Esophagus muscularis mucosa (tissue), 4 donors: ENCODE data around the gene FZD7. TPM values are rescaled to one million over a fixed set of nuclear protein-coding genes. Genes with fewer than 3 reads are reported as not detected.
A peak's percentile ranks its signal among the peaks of the same experiment; 100 is the strongest.

Experiments used
- DNase-seq: peaks from one replicate; pipeline ENCODE4 v3.0.0-alpha.2; 2017; ENCODE audit errors: extremely low spot score
- H3K27ac ChIP-seq, 4 donors: fragments of 200-600 bp; sonication (generic); replicated peaks in 1 of 4; 1 replicate in 3 of 4; 2 replicates in 1 of 4; pipeline ENCODE4 v1.5.1; 2016 to 2019; ENCODE audit warnings: mild to moderate bottlenecking in 1 of 4
- H3K27me3 ChIP-seq, 4 donors: fragments of 200-600 bp; sonication (generic); one replicate each; pipeline versions ENCODE4 v1.5.1 to v1.6.0; 2016 to 2019
- H3K36me3 ChIP-seq, 4 donors: fragments of 200-600 bp; sonication (generic); one replicate each; pipeline ENCODE4 v1.5.1; 2016 to 2019
- H3K4me1 ChIP-seq, 4 donors: fragments of 200-600 bp; sonication (generic); one replicate each; pipeline ENCODE4 v1.5.1; 2016 to 2019
- H3K4me3 ChIP-seq, 4 donors: fragments of 200-600 bp; sonication (generic); 1 replicate in 2 of 4; 2 replicates in 2 of 4; pipeline ENCODE4 v1.5.1; 2016 to 2019; ENCODE audit warnings: mild to moderate bottlenecking in 4 of 4, moderate library complexity in 1 of 4
- H3K9me3 ChIP-seq, 4 donors: fragments of 200-600 bp; sonication (generic); 1 replicate in 3 of 4; 2 replicates in 1 of 4; pipeline ENCODE4 v1.5.1; 2016 to 2019
- CTCF ChIP-seq, 3 experiments: fragments of 200-600 bp in 2 of 3; fragments of 450-650 bp in 1 of 3; sonication (generic) in 2 of 3; IDR thresholded peaks; one replicate each; pipeline ENCODE4 v1.5.1; 2017 to 2019; ENCODE audit warnings: antibody characterized with exemption in 3 of 3, mild to moderate bottlenecking in 2 of 3, moderate library complexity in 1 of 3
- EP300 ChIP-seq: sonication (generic); formaldehyde crosslinking; IDR thresholded peaks from one replicate; pipeline ENCODE4 v1.6.1; 2017; ENCODE audit warnings: antibody characterized with exemption
- POLR2A ChIP-seq: fragments of 450-650 bp; IDR thresholded peaks from one replicate; pipeline ENCODE4 v1.6.1; 2017; ENCODE audit warnings: antibody characterized with exemption, moderate library complexity, mild to moderate bottlenecking, low read depth
- POLR2AphosphoS5 ChIP-seq, 2 donors: sonication (generic); formaldehyde crosslinking; IDR thresholded peaks; one replicate each; pipeline ENCODE4 v1.6.1; 2017; ENCODE audit warnings: antibody characterized with exemption in 2 of 2
- WGBS: methylation state at CpG from one replicate; pipeline ENCODE4 v1.1.5; 2018; 5-methylcytosine and 5-hydroxymethylcytosine counted together
- intact Hi-C: fragments of 100-400 bp; cut with DNase I; formaldehyde crosslinking; loops from one replicate; pipeline ENCODE4 v1.15.1; 2023
- total RNA-seq, 4 donors: library from RNA; depleted of rRNA; stranded (reverse); fragments of >200 nt; gene quantifications; one replicate each; pipeline versions ENCODE4 v1.1.0 to v1.2.1, GENCODE V29; 2016

The FZD7 gene
- total RNA-seq, 4 donors from 2014 or later: 51.5 to 67.7 (median 57.7) TPM

DNA sequence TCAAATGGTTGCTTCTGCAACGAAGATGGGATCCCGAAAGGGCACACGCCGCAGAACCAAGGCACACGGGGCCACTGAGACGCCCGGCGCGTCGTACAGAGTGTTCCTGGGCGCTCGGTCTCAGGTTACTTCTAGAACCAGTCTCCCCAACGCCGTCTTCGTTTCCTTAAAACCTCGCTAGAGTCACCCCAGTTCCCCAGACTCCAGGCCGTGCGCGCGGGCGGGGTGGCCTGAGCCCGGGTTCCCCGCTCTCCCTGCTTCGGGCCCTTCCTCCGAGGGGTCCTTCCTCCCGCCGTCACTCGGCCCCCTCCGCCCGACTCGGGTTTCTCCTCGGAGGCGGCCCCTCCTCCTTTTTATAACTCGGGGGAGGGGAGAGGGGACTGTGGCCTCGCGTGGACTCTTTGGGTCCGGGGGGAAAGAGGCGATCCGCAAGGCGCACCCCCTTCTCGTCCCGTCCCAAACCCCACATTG, 774 bp upstream of the FZD7 start:
- Histone ChIP-seq H3K36me3 (no peaks in the 10 kb centered on the region), H3K27me3 (peaks cover 0 to 11% (median 0%) of the 10 kb centered on the region in 4 donors), H3K4me1 (peaks cover 25 to 51% (median 31%) of the 10 kb centered on the region in 4 donors), H3K4me3 (peak overlapping the region; percentile 70 to 94 (median 80)), H3K9me3 (no peaks in the 10 kb centered on the region), H3K27ac (peak overlapping the region; percentile 96 to 99 (median 98))
- WGBS: 3% methylated on average over 20 of the region's 42 CpGs
- intact Hi-C loops: loop anchor here (5.0 to 10.0 kb wide), 2 partner anchors 171 to 238 kb away; no protein-coding TSS in a partner anchor
- TF ChIP-seq CTCF (IDR thresholded peaks at IDR 0.05) (no peak), POLR2A (no peak), POLR2AphosphoS5 (IDR thresholded peaks at IDR 0.05) (peak in 1 of 2 donors; percentile 15)
- DNase-seq: peak; percentile 94

DNA sequence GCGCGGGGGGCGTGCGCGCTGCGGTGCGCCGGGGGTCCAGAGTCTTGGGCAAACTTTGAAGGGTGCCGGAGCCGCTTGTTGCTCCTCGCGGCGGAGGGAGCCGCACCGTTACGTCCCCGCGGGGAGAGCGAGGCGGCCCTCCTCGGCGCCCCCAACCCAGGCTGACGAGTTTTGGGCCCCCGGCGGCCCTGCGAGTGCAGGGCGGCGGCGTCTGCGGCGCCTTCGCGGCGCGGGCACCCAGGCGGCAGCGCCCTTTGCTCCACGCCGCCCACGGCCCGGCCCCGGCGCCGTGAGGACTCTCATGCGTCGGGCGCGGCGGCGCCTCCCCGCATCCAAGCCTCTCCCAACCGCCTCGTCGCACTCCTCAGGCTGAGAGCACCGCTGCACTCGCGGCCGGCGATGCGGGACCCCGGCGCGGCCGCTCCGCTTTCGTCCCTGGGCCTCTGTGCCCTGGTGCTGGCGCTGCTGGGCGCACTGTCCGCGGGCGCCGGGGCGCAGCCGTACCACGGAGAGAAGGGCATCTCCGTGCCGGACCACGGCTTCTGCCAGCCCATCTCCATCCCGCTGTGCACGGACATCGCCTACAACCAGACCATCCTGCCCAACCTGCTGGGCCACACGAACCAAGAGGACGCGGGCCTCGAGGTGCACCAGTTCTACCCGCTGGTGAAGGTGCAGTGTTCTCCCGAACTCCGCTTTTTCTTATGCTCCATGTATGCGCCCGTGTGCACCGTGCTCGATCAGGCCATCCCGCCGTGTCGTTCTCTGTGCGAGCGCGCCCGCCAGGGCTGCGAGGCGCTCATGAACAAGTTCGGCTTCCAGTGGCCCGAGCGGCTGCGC, 814 bp downstream of the FZD7 start:
- DNase-seq: no peak
- H3K4me1 ChIP-seq: peaks cover 25 to 66% (median 44%) of the 10 kb centered on the region in 4 donors

DNA sequence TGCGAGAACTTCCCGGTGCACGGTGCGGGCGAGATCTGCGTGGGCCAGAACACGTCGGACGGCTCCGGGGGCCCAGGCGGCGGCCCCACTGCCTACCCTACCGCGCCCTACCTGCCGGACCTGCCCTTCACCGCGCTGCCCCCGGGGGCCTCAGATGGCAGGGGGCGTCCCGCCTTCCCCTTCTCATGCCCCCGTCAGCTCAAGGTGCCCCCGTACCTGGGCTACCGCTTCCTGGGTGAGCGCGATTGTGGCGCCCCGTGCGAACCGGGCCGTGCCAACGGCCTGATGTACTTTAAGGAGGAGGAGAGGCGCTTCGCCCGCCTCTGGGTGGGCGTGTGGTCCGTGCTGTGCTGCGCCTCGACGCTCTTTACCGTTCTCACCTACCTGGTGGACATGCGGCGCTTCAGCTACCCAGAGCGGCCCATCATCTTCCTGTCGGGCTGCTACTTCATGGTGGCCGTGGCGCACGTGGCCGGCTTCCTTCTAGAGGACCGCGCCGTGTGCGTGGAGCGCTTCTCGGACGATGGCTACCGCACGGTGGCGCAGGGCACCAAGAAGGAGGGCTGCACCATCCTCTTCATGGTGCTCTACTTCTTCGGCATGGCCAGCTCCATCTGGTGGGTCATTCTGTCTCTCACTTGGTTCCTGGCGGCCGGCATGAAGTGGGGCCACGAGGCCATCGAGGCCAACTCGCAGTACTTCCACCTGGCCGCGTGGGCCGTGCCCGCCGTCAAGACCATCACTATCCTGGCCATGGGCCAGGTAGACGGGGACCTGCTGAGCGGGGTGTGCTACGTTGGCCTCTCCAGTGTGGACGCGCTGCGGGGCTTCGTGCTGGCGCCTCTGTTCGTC, 1.7 kb downstream of the FZD7 start:
- 13% methylated on average over 28 of the region's 78 CpGs for WGBS
- intact Hi-C loops: loop anchor here (5.0 to 10.0 kb wide), 3 partner anchors 122 to 241 kb away; no protein-coding TSS in a partner anchor
- H3K36me3 ChIP-seq: no peaks in the 10 kb centered on the region
- H3K4me3 ChIP-seq: peak overlapping the region; percentile 70 to 94 (median 80)
- peak overlapping the region; percentile 96 to 99 (median 98) for H3K27ac ChIP-seq
- TF ChIP-seq POLR2AphosphoS5 (IDR thresholded peaks at IDR 0.05) (peak; percentile 50 to 52), EP300 (no peak), CTCF (IDR thresholded peaks at IDR 0.05) (peak; percentile 60 to 68 (median 64)), POLR2A (no peak)
- no peaks in the 10 kb centered on the region for H3K9me3 ChIP-seq
- H3K4me1 ChIP-seq: peaks cover 27 to 74% (median 52%) of the 10 kb centered on the region in 4 donors
- DNase-seq: no peak
- peaks cover 0 to 11% (median 0%) of the 10 kb centered on the region in 4 donors for H3K27me3 ChIP-seq

More for the DNA sequence above, 814 bp downstream of the FZD7 start:
- Histone ChIP-seq H3K36me3 (no peaks in the 10 kb centered on the region), H3K4me3 (peak overlapping the region; percentile 70 to 94 (median 80)), H3K27me3 (peaks cover 0 to 11% (median 0%) of the 10 kb centered on the region in 4 donors), H3K9me3 (no peaks in the 10 kb centered on the region), H3K27ac (peak overlapping the region; percentile 96 to 99 (median 98))
- WGBS: 7% methylated on average over 6 of the region's 105 CpGs
- TF ChIP-seq CTCF (IDR thresholded peaks at IDR 0.05): no peak
- no peak for TF ChIP-seq EP300
- TF ChIP-seq POLR2A: no peak
- no peak for TF ChIP-seq POLR2AphosphoS5 (IDR thresholded peaks at IDR 0.05)
- intact Hi-C loops: loop anchor here (5.0 to 10.0 kb wide), 4 partner anchors 123 to 240 kb away; no protein-coding TSS in a partner anchor

DNA sequence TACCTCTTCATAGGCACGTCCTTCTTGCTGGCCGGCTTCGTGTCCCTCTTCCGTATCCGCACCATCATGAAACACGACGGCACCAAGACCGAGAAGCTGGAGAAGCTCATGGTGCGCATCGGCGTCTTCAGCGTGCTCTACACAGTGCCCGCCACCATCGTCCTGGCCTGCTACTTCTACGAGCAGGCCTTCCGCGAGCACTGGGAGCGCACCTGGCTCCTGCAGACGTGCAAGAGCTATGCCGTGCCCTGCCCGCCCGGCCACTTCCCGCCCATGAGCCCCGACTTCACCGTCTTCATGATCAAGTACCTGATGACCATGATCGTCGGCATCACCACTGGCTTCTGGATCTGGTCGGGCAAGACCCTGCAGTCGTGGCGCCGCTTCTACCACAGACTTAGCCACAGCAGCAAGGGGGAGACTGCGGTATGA, 2.3 kb downstream of the FZD7 start:
- peak overlapping the region; percentile 70 to 94 (median 80) for H3K4me3 ChIP-seq

More for the DNA sequence above, 2.3 kb downstream of the FZD7 start:
- peaks cover 0 to 11% (median 0%) of the 10 kb centered on the region in 4 donors for H3K27me3 ChIP-seq
- TF ChIP-seq CTCF (IDR thresholded peaks at IDR 0.05) (no peak), POLR2A (no peak), POLR2AphosphoS5 (IDR thresholded peaks at IDR 0.05) (no peak), EP300 (no peak)
- no peak for DNase-seq
- no peaks in the 10 kb centered on the region for H3K9me3 ChIP-seq
- intact Hi-C loops: loop anchor here (5.0 to 10.0 kb wide), 3 partner anchors 121 to 241 kb away; no protein-coding TSS in a partner anchor
- peak overlapping the region; percentile 96 to 99 (median 98) for H3K27ac ChIP-seq
- 40% methylated on average over 1 of the region's 32 CpGs for WGBS
- peaks cover 30 to 81% (median 56%) of the 10 kb centered on the region in 4 donors for H3K4me1 ChIP-seq
- H3K36me3 ChIP-seq: no peaks in the 10 kb centered on the region
